MV-4-11 (cell line): Measurements from ENCODE around the gene PTGFRN.

Experiments used
- DNase-seq: peaks from one replicate; lab custom pipeline; 2025; lab: John Stamatoyannopoulos, UW

The PTGFRN gene

DNA sequence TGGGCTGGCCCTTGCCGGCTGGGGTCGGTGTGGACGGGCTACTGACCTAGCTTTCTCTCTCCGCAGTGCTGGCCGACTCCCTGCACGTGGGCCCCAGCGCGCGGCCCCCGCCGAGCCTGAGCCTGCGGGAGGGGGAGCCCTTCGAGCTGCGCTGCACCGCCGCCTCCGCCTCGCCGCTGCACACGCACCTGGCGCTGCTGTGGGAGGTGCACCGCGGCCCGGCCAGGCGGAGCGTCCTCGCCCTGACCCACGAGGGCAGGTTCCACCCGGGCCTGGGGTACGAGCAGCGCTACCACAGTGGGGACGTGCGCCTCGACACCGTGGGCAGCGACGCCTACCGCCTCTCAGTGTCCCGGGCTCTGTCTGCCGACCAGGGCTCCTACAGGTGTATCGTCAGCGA is 34.9 kb downstream of the PTGFRN start:
- no peak for DNase-seq

DNA sequence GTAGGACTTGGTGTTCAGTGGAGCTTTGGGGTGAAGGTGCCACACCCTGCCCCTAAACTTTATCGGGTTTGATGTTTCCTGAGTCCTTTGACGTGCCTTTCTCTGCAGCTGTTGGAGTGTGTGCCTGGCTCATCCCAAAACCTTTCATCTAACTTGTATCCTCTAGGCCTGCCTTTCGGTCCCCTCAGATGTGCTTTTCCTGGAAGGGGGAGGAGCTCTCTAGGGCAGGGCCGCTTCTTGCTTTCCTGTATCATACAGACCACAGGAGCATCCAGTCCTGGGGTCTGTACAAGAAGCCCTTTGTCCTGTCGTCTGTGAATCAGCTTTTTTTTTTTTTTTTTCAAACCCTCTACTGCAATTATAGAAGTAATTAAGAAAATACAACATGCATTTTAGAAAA is 35.7 kb downstream of the PTGFRN start:
- no peak for DNase-seq

DNA sequence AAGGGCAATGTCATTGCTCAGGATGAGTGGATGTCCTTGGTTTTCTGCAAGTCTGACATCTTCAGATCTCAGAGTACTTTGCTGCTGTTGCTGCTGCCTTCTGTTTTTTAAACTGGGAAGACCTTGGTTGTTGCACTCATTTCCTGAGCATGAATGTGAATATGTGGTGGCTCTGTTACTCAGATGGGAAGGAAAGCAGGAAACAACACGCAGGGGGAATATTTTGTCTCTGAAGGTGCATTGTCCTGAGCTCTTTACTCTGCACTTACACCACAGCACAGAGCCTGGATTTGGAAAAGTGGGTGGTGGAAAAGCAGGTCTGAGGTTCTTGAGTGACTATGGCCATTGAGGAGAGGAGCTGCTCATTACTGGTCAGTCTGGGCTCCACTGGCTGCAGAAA is 36.3 kb downstream of the PTGFRN start:
- DNase-seq = no peak

DNA sequence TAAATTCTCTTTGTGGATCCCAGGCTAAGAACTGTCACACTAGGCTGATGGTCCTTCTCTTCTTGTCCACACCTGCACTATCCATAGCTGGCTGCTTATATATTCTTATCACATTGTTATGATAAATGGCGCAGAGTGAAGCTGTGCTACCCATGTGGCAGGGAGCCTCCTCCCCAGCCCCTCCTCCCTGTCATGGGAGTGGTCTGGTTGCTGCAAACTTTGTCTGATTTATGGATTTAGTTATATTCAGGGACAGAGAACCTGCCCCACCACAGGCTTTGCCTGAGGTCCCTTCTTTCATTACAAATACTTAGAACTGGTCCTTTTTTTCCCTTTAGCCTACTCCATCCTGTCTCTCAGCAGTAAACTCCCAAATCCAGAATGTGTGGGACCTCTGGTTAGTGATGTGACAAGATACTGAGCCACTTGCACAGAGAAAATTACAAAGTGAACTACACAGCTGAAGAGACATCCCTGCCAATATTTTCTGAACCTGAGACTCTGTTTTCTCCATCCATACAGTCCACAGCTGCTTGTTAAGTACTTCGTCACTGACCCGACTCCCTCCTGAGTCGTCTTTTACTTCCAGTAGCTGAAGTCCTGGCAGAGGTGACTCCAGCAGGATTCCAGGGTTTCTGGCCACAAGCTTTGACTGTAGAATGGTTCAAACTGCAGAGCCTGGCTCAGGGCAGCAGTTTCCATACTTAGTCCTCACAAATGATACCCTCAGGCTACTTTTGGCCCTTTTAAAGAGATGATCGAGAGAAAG is 37.6 kb downstream of the PTGFRN start:
- DNase-seq = no peak

DNA sequence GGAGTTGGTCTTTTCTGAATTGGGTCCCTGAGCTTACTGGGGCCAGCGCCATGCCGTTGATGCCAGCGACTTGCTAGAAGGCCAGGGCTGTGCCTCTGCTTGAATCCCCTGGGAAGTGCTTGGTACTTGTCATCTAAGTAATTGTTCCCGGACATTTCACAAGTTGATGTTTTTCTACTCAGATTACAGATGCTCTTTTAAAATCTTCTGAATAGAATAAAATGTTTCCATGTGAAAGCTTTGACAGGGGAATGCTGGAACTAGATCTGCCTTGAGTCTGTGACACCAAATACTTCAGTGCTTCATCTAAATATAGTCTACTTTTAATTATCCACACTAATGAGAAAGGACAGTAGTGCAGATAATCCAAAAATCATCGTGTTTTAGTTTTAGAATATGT is 38.3 kb downstream of the PTGFRN start:
- no peak for DNase-seq

DNA sequence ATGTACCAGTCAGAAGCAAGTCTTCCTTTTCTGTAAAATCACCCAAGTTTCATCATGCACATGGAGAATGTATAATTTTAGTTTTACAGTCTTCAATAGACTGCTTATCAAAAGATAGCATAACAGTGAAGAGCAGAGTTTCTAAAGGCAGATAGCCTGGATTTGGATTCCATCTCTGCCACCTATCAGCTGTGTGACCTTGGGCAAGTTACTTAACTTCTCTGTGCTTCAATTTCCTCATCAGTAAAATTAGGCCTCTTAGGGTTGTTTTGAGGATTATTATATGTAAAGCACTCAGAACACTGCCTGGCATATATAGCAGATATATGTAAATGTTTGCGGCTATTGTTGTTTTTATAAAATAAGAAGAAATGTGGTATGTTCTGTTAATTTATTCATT is 38.9 kb downstream of the PTGFRN start:
- DNase-seq = no peak

DNA sequence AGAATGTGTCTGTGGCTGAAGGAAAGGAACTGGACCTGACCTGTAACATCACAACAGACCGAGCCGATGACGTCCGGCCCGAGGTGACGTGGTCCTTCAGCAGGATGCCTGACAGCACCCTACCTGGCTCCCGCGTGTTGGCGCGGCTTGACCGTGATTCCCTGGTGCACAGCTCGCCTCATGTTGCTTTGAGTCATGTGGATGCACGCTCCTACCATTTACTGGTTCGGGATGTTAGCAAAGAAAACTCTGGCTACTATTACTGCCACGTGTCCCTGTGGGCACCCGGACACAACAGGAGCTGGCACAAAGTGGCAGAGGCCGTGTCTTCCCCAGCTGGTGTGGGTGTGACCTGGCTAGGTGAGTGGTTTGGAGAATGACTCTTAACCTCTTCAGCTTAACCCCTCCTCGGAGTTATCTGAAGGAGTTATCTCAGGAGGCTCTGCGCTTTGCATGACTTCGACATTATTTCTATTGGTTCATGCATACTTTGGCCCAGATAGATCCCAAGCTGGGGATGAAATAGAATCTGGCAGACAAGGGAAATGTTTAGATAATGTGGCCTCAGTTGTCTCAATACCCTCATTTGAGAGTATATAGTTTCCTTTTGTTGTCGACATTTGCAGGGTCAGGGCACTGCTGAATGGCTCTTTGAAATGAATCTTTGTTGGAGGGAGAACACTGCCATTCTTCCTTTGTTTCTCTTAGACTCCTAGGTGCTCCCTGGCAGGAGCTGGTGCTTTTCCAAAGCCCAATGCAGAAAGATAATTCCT is 39.7 kb downstream of the PTGFRN start:
- DNase-seq = no peak

DNA sequence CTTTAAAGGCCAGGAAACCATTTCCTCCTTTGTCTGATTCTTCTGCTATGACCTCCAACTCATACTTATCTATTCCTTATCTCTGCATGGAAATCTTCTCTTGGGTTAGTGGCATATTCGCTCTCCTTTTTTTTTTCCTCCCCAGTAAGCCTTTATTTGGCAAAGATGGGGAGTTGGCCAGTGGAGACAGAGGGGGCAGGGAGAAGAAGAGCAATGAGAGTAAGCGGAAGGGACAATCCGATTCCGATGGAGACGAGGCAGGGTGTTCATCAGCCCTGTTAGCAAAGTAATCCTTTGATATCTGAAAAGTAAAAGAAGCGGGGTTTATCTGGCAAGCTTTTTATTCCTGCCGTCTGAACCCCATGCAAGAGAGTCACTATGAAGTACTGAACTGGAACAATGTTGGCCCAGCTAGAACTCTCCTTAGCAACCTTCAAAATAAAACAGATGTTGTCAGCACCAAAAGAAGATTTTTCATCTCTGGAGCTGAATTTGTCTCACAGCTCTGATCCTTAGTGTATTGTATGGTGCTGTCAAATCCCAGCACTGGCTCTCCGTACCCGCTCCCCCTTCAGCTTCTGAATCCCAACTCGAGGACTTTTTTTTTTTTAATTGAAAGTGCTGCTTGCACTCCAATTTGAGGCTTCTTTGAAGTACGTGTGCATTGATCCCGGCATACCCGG is 40.9 kb downstream of the PTGFRN start:
- no peak for DNase-seq

DNA sequence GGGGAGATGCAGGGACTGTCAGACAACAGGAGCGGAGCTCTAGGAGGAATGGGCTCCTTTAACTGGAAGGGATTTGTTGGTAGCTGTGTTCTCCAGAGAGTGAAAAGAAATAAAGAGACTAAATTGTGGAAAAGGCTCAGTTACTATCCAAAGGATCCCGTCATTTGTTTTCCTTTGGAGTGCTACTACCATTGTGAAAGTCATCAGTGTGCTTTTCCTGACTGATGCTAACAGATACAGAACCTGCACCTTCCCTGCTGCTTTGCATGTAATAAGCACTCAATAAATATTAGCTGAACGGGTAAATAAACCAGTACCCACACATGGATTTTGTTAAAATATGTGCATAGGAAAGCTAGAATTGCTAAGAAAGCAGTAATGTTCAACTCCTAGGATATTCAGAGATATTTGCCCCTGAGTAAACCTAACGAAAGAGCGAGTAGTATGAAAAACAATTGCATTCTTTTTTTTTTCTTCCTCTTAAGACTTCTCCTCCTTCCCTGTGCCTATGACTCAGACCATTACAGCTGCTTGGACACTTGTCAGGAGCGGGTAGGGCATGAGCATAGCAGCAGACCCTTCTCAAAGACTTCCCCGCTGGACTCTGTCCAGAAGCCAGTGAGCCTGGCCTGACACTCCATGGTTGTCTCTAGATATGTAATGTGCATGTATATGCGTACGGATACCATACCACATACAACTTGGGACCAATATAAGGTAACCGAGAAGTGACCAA is 41.7 kb downstream of the PTGFRN start:
- peak; percentile 23 for DNase-seq

DNA sequence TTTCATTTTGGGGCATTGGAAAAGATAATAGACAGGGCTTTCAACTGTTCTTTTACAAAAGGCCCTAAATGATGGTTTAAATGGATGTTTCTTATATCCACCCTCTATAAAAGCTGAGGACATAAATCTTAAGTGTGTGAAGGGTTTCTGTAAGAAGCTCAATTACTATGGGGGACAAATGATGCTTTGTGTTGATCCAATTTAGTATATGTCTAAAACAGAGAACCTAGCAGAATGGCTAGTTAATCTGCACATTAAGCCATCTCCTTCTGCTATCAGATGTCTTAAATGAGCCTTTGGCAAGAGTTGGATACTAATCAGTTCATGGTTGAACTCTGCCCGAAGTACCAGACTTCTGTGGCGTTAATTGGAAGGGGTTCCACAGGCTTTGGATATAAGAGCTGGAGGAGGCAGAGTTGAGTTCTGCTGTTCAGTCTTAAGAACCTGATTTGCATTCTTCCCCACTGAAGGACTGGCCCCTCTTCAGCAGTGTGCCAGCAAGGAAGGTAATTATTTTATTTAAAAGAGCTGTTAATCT is 43.1 kb downstream of the PTGFRN start:
- DNase-seq = no peak

DNA sequence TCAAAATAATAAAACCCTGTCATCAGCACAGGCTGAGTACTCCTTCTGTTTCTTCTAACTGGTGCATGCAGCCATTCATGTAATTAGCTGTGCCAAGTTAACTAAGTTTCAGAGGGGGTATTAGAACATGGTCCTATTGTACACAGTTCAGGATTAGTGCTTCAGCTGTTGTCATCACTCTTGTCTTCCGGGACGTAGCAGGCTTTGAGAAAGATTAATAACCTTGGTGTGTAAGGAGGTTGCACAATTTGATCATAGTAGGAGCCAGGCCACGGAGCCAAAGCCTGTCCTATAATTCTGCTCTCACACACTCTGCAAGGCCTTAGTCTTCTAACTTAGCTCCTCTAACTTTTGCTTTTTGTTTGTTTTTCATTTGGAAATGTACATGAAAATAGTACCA is 44.7 kb downstream of the PTGFRN start:
- DNase-seq = peak; percentile 53

DNA sequence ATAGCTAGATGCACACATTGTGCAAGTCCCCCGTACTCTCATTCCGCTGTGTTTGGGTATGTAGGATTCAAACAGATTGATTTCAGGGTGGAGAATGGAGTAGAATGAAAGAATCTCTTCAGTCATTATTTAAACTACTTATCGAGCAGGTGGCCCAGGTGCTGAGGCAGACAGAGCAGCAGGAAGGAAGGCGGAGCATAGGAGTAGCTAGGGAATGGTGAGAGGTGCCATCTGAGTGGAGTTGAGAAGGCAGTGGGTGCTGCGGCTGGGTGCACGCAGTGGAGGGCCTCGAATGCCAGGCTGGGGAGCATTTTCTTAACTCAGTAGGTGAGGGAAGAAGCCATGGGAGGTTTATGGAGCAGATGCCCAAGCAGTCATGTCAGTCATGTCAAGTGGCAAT is 46.7 kb downstream of the PTGFRN start:
- DNase-seq = no peak

DNA sequence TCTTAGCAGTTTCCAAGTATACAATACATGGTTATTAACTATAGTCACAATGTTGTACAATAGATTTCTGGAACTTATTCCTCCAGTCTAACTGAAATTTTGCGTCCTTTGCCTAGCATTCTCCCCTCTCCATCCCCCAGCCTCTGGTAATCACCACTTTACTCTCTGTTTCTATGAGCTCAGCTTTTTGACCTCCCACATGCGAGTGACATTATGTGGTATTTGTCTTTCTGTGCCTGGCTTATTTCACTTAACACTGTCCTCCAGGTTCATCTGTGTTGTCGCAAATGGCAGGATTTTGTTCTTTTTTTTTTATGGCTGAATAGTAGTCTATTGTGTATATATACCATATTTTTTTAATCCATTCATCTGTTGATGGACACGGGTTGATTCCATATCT is 47.9 kb downstream of the PTGFRN start:
- DNase-seq = no peak

DNA sequence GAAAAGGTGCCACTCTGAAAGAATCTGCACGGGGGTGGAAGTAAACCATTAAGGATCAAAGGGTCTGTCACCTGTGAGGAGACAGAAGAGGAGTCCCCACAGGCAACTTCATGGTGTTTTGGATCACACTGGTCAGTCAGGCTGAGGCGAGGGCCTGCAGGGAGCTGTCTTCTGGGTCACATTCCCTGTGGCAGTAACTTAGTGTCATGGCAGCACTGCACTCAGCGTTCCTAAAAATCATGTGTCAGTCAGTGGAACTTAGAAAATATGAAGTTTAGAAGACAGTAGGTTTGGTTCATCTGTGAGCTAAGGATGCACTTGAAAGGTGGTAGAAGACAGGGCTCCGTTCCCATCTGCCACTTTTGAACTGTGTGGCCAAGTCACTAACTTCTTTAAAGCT is 48.4 kb downstream of the PTGFRN start:
- no peak for DNase-seq

DNA sequence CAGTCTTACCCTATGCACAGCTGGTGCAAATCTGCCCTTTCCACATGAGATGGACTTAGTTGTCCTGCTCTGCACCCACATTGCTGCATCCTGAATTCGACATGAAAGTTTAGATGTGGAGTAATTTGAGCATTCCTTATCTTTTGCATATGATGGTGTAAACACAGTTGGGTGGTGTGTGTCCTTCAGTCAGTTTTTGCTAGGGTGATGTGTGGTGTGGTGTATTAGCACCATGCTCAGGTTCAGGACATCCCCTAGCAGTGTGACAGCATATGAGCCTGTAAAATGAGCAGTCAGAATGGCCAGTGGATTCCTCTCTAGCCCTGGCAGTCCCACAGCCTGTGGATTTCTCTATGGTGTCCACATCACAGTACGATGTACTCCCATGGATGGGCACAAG is 49.3 kb downstream of the PTGFRN start:
- DNase-seq = no peak

DNA sequence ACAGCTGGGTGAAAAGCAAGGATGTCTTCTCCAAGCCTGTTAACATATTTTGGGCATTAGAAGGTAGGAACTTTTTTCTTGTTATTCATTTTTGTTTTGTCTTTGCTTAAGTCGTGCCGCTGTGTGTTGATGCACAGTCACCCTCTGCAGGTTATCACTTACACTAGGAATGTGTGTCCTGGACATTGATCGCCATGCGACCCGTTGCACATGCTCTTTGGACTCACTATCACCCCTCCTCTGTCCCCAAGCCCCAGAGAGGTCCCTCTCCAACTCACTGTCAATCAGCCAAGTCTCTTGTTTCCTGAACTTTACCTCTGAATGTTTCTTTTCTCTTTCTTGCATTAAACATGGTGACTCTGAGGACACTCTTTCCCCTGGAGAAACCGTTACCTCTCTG is 51.9 kb downstream of the PTGFRN start:
- DNase-seq = no peak

DNA sequence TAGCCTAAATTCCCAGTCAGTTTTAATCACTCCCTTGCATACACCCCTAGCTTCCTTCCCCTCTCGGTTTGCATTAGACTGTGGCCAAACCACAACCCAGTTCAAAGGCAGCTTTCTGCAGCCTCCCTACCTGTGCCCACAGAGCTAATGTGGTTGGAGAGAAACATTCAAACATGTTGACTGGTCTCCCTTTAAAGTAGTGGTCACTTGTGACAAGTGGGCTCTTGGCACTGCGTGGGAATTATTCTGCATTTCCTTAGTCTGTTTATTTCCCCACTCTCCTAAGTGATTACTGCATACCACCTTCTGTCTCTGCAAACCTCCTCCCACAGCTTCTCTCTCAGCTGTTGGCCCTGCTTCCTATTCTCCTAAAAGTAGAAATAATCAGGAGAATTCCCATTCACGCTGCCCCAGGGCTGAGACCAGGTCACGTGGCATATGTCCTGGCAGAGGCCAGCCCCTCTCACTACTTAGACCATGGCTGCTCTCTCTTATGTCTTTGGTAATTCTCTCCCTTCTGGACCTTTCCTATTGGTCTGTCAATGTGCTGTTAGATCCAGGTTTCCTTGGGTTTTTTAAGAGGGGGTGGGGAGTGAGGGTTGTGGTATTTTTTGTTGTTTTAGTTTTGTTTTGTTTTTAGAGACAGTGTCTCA is 53.4 kb downstream of the PTGFRN start:
- DNase-seq = no peak

DNA sequence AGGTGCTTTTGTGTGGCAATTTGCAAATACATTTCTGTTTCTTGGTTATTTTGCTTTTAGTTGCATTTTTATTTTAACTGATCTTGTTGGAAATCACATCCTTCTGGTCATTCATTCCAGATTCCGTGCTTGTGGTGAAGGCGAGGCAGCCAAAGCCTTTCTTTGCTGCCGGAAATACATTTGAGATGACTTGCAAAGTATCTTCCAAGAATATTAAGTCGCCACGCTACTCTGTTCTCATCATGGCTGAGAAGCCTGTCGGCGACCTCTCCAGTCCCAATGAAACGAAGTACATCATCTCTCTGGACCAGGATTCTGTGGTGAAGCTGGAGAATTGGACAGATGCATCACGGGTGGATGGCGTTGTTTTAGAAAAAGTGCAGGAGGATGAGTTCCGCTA is 57.1 kb downstream of the PTGFRN start:
- no peak for DNase-seq

DNA sequence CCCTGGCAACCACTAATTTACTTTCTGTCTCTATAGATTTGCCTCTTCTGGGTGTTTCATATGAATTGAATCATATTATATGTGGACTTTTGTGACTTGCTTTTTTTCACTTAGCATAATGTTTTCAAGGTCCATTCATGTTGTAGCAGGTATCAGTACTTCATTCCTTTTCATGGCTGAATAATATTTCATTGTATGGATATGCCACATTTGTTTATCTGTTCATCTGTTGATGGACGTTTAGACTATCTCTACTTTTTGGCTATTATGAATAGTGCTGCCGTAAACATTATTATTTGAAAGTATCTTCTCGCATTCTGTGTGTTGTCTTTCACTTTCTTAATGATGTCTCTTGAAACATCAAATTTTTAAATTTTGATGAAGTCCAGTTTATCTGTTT is 59.0 kb downstream of the PTGFRN start:
- no peak for DNase-seq

DNA sequence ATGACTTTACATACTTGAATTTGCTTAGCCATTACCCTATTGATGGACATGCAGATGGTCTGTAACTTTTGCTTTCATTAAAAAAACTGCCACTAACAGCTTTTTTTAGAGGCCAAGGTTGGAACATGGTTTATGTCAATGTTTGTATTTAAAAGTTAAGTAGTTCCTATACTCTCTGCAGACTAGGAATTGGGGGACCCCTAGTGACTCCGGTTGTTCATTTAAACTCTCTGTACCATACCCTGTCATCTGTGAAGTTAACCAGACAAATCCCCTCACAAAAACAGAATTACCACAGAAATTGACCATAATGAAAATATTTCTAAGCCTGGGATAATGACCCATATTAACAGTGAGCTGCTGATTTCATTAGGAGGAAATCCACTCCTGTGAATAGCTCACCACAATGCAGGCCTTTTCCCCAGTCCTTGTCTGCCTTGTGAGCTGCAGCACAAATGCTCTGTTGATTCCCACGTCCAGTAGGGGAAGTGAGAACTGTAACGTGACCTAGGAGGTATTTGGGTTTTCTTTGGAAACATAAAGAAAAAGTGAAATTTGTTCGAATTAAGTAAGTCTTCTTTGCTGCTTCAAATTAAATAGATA is 61.6 kb downstream of the PTGFRN start:
- peak; percentile 63 for DNase-seq
